Measurements from ENCODE around the gene TTC39A.
A peak's percentile ranks its signal among the peaks of the same experiment; 100 is the strongest.
"Not testable (repeated sequence)": the region's sequence is repeated elsewhere in the genome, so short reads cannot be mapped to it uniquely, and the experiment has no call there.

The TTC39A gene

GRCh38 chr1:51340380-51340779 is 10.0 kb upstream of the TTC39A start:
- DNase-seq: no peak

GRCh38 chr1:51336711-51337110 is 6.3 kb upstream of the TTC39A start:
- no peak for DNase-seq

GRCh38 chr1:51336004-51336403 is 5.6 kb upstream of the TTC39A start:
- DNase-seq: no peak

- DNase-seq: peak in 2 of 58 donors; percentile 11 to 15
Measured at GRCh38 chr1:51331206-51332100, 1.1 kb upstream of the TTC39A start.

GRCh38 chr1:51329443-51330325 is 678 bp downstream of the TTC39A start:
- peak in 1 of 58 donors; percentile 18 for DNase-seq

- DNase-seq: no peak
Measured at GRCh38 chr1:51328926-51329325, 1.4 kb downstream of the TTC39A start.

- no peak for DNase-seq
Measured at GRCh38 chr1:51328279-51328678, 2.1 kb downstream of the TTC39A start.

GRCh38 chr1:51327386-51327785 is 3.0 kb downstream of the TTC39A start:
- no peak for DNase-seq

GRCh38 chr1:51326839-51327238 is 3.5 kb downstream of the TTC39A start:
- DNase-seq: no peak

- no peak for DNase-seq
Measured at GRCh38 chr1:51325878-51326755, 4.2 kb downstream of the TTC39A start.

GRCh38 chr1:51325391-51325790 is 5.0 kb downstream of the TTC39A start:
- DNase-seq: no peak

GRCh38 chr1:51325011-51325385 is 5.4 kb downstream of the TTC39A start:
- DNase-seq: not testable (repeated sequence)

- DNase-seq: no peak
Measured at GRCh38 chr1:51324251-51325010, 5.9 kb downstream of the TTC39A start.

GRCh38 chr1:51323778-51324177 is 6.6 kb downstream of the TTC39A start:
- DNase-seq: no peak

- no peak for DNase-seq
Measured at GRCh38 chr1:51322417-51323101, 7.8 kb downstream of the TTC39A start.

GRCh38 chr1:51321924-51322280 is 8.5 kb downstream of the TTC39A start:
- DNase-seq: no peak

GRCh38 chr1:51320967-51321923 is 9.1 kb downstream of the TTC39A start:
- no peak for DNase-seq

- DNase-seq: no peak
Measured at GRCh38 chr1:51317798-51318197, 12.6 kb downstream of the TTC39A start.

GRCh38 chr1:51316846-51317120 is 13.6 kb downstream of the TTC39A start:
- no peak for DNase-seq
